Hindlimb muscle (tissue), 1 donor: Measurements from ENCODE around the gene PXN. TPM values are rescaled to one million over a fixed set of nuclear protein-coding genes. Genes with fewer than 3 reads are reported as not detected.
"Not testable (repeated sequence)": the region's sequence is repeated elsewhere in the genome, so short reads cannot be mapped to it uniquely, and the experiment has no call there.

ENCODE experiments used
- DNase-seq: peaks from one replicate; pipeline ENCODE4 v3.0.0-alpha.2; 2013
- polyA plus RNA-seq: library from polyadenylated mRNA; unstranded; fragments of 120-200 nt; gene quantifications from one replicate; pipeline ENCODE4 v1.2.1, GENCODE V29; 2013; ENCODE audit not compliant: insufficient read length

The PXN gene
- polyA plus RNA-seq, 1 donor: 233 TPM

DNA sequence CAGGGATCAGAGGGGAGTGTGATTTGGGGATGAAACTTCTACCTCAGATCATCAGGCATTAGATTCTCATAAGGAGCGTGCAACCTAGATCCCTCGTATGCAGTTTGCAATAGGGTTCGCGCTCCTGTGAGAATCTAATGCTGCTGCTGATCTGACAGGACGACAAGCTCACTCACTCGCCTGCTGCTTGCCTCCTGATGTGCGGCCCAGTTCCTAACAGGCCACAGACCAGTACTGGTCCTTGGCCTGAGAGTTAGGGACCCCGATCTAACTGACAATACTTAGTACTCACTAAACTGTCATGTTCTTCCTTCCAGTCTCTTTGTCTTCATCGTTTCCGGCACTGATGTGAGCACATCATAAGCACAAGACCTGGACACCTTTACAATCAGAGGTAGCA lies 59.3 kb downstream of the PXN start:
- DNase-seq: no peak

DNA sequence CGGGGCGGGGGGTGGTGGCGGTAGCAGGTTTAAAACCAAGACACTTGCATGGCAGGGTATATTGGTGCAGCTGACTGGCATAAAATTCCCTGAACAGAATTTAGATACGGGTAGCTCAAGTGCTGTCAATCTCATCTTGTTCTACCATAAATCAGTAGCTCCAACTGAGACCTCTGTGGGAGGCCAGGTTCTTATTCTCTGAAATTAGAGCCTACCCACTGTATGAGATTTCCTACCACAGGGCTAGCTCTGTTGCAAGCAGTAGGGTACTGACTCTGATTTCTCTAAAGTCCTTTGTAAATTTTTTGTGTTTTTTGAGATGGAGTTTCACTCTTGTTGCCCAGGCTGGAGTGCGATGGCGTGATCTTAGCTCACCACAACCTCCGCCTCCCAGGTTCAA lies 61.4 kb downstream of the PXN start:
- DNase-seq: no peak

- no peak for DNase-seq
Measured at GRCh38 chr12:120200364-120200800, 65.1 kb downstream of the PXN start.

DNA sequence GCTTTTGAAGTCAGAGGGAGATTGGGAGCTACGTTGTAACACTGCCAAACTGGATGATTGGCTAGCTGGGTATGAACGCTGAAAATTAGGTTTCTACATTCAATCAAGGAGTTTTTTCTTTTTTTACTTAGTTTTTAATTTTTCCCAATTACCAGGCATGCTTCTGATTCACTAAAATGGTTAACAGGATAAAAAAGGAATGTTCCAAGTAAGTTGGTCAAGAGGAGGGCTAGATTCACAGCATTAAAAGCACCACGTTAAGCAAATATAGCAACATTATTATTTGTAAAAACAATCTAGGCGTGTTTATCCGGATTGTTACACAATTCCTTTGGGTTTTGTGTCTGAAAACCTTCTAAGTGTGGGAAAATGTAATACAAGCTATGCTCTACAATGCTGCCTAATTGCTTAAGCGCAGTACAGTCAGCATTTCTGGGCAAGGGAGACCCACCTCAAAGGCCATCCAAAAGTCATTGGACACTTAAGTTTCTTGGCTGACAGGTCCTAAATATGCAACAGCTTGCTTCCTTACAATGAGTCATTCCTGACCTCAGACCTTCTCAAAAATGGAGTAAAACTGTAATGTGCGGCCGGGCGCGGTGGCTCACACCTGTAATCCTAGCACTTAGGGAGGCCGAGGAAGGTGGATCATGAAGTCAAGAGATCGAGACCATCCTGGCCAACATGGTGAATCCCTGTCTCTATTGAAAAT lies 65.8 kb downstream of the PXN start:
- DNase-seq: no peak

GRCh38 chr12:120199025-120199424 lies 66.5 kb downstream of the PXN start:
- DNase-seq: no peak

- no peak for DNase-seq
Measured at GRCh38 chr12:120197542-120197887, 68.0 kb downstream of the PXN start.

DNA sequence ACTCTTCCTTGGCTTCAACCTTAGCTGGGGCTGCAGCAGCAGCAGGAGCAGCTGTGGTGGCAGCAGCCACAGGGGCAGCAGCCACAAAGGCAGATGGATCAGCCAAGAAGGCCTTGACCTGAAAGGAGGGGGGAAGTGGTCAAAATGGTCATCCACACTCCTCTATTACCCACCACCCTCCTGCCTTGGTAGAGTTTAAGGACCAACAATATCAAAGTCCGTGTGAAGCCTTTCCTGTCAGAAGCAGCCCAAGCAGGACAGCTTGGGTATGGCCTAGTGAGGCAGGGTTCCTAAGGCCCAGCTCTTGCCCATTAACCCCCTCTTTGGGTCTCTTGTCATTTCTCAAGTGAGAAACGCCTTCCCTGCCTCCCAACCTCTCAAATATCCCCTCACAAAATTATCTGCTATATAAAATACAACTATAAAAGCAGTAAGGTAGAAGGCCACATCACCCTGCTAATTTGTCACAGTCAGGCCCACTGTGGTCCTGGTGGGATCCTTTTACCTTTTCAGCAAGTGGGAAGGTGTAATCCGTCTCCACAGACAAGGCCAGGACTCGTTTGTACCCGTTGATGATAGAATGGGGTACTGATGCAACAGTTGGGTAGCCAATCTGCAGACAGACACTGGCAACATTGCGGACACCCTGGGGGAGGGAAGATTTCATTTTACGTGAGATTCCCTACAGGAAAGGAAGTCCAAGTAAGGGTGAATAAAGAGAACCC lies 68.6 kb downstream of the PXN start:
- not testable (repeated sequence) for DNase-seq

- no peak for DNase-seq
Measured at GRCh38 chr12:120196363-120196762, 69.2 kb downstream of the PXN start.

GRCh38 chr12:120194534-120195395 lies 70.8 kb downstream of the PXN start, which contains the start of gene GCN1:
GCN1 (minus strand) TSS chr12:120194715; CDS start chr12:120194697, 18 bp downstream.
- peak; percentile 91 for DNase-seq

GRCh38 chr12:120194226-120194533 lies 71.3 kb downstream of the PXN start:
- DNase-seq: no peak

- not testable (repeated sequence) for DNase-seq
Measured at GRCh38 chr12:120193286-120193685, 72.2 kb downstream of the PXN start.

- DNase-seq: no peak
Measured at GRCh38 chr12:120190985-120191480, 74.5 kb downstream of the PXN start.

DNA sequence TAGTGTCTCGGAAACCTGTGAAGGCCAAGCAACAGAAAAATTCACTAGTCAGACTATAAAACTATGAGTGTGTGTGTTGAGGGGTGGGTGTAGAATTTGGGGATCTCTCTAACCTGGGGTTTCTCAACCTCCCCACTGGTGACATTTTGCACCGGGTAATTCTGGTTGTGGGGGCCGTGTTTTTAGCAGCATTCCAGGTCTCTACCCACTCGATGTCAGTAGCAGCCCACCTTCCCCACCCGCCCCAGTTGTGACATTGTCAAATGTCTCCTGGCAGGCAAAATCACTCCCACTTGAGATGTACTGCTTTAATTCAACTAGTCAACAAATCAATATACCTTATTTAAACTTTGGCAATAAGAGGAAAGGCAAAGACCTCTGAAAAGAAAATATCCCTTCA lies 75.1 kb downstream of the PXN start:
- no peak for DNase-seq

DNA sequence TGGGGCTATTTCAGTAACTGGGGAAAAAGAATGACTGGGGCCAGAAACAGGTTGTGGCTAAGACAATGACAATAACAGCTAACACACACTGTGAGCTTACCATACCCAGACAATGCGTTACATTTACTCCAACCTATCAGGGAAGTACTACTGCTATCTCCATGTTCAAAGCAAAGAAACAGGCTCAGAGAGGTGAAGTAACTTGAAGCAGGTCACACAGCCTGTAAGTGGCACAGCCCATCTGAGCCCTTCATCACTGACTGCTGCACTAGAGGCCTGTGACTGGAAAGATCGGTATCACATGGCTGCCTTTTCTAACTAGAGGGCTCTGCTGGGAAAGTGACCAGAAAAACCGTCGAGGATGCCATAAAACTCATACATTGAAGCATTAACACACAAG lies 78.9 kb downstream of the PXN start:
- DNase-seq: no peak

- no peak for DNase-seq
Measured at GRCh38 chr12:120183211-120183631, 82.3 kb downstream of the PXN start.

GRCh38 chr12:120181991-120182631 lies 83.4 kb downstream of the PXN start:
- DNase-seq: no peak

- DNase-seq: no peak
Measured at GRCh38 chr12:120180975-120181374, 84.6 kb downstream of the PXN start.

DNA sequence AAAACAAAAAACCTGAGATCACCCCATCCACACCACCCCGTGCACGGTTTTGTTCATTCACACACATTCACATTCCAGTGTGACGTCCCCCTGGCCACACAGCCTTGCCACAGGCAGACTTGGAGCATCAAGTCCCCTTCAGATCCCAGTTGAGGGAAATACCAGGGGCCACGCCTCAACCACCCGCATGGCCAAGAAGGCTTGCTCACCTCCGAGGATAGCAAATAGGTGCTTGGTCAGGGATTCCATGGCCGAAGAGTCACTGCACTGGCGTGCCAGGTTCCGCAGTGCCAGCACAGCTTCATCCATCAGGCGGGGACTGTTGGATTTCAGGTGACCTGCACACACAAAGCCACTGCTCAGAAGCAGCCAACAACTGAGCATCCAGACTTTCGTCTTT lies 90.0 kb downstream of the PXN start:
- DNase-seq: no peak

- DNase-seq: no peak
Measured at GRCh38 chr12:120175062-120175461, 90.5 kb downstream of the PXN start.

DNA sequence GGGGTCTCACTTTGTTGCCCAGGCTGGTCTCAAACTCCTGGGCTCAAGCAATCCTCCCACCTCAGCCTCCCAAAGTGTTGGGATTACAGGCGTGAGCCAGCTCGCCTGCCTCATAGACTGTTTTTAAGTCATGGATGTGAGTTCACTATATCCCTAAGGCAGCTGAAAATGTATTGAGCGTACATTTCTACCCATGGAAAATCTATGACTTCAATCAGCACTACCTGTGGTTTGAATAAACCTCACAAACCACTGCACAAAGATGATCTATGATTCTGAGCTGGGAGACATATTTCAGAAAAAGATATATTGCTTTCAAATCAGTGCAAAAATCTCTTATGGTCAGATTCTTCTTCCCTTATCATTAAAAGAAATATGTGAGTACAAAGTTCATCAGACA lies 93.5 kb downstream of the PXN start:
- DNase-seq: no peak

DNA sequence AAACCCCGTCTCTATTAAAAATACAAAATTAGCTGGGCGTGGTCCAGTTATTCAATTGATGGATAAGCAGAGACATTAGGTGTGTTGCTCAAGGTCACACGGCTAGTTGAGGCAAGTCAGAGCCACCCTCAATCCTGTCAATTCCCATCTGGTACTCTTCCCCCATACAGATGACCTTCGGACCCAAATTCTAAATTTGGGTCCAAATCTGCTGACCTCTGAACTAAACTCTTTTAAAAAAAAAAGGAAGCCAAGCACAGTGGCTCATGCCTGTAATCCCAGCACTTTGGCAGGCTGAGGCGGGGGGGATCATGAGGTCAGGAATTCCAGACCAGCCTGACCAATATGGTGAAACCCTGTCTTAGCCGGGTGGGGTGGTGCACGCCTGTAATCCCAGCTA lies 94.9 kb downstream of the PXN start:
- no peak for DNase-seq

DNA sequence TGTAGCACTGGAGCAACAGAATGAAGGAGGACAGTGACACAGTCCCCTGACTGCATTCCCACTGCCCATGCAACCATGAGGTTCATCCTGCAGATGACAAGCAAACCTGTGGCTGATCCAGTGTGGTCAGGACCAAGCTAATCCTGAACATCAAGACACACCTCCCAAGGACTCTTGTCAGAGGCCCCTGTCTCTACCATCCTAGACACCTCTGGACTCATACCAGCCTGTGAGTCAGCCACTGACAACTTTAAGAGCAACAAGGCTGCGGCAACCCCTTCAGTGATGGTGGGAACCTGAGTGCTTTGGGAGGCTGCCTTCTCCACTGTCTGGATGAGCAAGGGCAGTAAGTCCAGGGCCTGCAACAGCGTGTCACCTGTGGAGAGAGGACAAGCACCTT lies 95.6 kb downstream of the PXN start:
- no peak for DNase-seq

DNA sequence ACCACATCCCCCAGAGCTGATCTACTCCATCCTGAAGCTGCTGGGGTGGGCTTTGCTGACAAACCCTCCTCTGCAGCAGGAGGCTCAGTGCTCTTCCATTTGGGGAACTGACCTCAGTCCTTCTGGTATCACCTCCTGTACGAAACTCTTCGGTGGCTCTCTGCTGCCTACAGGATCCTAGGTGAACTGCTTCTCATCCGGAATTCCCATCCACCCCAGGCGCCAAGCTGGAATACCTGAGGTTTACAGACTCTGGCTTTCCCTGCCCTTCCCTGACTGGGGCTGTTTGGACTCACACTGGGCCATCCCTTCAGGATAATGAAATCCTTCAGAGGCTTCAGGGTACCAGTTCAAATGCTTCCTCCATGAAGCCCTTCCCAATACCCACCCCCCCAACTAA lies 97.2 kb downstream of the PXN start:
- DNase-seq: no peak
